SIG-M5 treated with dmso at 0.1 percent for 504 hours (cell line): ENCODE results near the gene TAS2R30.
"Not testable (repeated sequence)": the region's sequence is repeated elsewhere in the genome, so short reads cannot be mapped to it uniquely, and the experiment has no call there.

ENCODE experiments used
- DNase-seq: peaks from one replicate; lab custom pipeline; 2025; ENCODE audit not compliant: unreplicated experiment; lab: John Stamatoyannopoulos, UW

Gene TAS2R30

DNA sequence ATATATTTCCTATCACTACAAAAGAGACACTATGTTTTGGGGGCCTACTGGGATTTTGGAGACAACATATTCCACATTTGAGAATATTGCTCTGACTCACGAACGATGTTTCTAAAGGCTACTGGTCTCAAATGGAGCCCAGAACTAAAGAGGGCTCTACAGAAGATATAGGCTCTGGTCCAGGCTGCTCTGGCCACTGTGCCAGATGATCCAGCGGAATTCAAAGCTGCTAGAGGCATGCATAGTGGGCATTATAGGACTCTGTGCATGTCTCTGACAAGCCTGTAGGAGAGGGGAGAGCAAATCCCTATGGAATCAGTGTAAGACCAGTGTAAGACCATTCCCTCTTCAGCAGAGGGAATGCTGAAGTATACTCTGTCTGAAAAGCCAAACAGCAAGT is 4.1 kb downstream of the TAS2R30 start:
- no peak for DNase-seq

DNA sequence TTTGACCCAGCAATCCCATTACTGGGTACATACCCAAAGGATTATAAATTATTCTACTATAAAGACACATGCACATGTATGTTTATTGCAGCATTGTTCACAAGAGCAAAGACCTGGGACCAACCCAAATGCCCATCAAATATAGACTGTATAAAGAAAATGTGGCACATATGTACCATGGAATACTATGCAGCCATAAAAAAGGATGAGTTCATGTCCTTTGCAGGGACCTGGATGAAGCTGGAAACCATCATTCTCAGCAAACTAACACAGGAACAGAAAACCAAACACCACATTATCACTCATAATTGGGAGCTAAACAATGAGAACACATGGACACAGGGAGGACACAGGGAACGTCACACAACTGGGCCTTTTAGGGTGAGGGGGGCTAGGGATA is 20.3 kb downstream of the TAS2R30 start:
- DNase-seq = not testable (repeated sequence)

DNA sequence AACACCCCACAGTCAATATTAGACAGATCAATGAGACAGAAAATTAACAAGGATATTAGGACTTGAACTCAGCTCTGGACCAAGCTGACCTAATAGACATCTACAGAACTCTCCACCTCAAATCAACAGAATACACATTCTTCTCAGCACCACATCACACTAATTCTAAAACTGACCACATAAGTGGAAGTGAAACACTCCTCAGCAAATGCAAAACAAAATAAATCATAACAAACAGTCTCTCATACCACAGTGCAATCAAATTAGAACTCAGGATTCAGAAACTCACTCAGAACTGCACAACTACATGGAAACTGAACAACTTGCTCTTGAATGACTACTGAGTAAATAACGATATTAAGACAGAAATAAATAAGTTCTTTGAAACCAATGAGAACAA is 23.2 kb downstream of the TAS2R30 start:
- DNase-seq = not testable (repeated sequence)

DNA sequence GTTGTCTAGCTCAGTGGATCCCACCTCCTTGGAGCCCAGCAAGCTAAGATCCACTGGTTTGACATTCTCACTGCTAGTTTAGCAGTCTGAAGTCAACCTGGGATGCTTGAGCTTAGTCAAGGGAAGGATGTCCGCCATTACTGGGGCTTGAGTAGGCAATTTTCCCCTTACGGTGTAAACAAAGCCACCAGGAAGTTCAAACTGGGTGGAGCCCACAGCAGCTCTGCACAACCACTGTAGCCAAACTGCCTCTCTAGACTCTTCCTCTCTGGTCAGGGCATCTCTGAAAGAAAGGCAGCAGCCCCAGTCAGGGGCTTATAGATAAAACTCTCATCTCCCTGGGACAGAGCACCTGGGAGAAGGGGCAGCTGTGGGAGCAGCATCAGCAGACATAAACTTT is 25.6 kb downstream of the TAS2R30 start:
- DNase-seq = no peak

DNA sequence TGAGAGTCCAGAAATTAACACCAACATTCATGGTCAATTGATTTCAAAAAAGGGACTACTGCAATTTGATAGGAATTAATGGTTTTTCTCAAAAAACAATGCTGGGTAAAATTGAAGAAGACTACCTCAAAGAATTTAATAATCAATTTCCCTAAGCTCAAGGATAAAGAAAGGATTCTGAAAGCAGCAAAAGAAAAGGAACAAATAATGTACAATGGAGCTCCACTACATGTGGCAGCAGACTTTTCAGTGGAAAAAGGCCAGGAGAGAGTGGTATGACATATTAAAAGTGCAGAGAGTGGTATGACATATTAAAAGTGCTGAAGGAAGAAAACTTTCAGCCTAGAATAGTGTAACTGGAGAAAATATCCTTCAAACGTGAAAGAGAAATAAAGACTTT is 26.7 kb downstream of the TAS2R30 start:
- no peak for DNase-seq

DNA sequence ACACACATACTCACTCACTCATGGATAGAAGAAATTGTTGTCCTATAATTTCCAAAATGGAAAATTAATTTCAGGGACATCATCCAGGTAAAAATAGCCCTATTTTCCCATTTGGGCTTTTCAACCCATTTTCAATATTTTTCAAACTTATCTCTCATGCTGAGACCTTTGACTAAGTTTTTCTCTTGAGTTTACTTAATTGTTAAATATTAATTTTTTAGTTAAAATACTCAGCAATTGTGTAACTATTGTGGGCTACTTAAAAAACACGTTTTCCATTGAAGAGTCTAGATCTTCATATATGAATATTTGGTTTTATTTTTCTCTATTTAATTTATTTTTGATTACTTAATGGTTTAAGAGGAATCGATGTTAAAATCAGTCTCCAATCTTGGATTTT is 28.2 kb downstream of the TAS2R30 start:
- no peak for DNase-seq

DNA sequence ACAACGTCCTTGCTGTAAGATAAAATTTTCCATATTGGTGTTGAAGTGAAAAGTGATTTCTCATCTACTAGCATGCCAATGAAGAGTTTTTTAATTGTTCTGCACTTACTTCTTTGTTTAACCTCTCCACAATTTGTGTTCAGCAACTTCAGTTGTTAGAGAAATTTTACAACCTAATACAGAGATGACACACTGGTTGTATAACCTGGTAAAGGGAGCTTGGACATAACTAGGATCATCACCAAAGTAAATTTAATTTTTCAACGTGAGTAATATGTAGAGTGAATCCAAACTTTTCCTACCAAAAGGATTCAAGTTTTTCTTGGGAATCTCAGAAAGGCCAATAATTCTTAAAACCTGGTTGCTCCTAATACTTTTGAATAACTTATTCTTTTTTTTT is 28.9 kb downstream of the TAS2R30 start:
- no peak for DNase-seq

DNA sequence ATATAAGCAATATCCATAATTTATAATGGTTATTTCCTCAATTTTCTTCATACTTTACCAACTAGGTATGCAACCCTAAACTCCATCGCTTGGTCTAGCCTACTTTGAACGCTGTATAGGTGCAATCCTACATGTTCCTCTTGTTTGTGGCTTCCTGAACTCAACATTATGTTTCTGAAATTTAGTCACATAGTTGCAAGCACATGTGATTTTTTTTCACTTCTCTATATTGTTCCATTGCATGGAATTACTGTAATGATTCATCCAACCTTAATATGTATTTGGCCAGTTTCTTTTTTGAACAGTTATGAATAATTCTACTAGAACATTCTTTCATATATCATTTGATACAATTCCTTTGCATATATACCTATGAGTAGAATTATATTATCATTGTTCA is 39.5 kb downstream of the TAS2R30 start:
- not testable (repeated sequence) for DNase-seq

DNA sequence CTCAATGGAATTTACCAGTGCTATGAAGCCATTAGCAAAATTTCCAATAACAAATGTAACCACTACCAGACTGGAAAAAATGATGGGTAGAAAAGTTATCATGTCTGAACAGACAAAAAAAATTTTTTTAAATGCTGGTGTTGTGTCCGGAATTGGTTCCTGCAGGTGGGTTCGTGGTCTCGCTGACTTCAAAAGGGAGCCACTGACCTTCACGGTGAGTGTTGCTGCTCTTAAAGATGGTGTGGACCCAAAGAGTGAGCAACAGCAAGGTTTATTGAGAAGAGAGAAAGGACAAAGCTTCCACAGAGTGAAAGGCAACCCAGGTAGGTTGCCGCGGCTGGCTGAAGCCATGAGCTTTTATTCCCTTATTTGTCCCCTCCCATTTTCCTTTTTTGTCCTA is 42.3 kb downstream of the TAS2R30 start, which contains the start of gene TAS2R43:
TSS of gene TAS2R43 (minus strand) at position 186 of the 400 bp plus-strand sequence. CDS start at position 102, 84 bp downstream.
- DNase-seq = no peak

DNA sequence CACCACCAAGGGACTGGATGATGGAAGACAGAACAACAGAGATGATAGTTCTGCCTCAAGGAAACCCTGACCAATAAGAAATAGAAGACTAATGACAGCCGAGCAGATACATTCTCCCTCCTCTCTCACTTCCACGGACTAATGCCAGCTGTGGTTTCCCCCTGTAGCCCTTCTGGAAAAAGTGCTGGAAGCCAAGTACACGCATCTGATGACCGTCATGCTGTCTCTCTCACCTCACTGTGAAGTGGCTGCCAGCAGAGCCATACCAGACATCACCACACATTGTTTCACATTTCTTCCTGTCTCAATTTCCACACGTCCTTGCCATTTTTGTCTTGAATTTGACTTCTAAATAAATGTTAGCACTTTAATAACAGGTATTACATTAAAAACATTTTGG is 45.2 kb downstream of the TAS2R30 start:
- no peak for DNase-seq

DNA sequence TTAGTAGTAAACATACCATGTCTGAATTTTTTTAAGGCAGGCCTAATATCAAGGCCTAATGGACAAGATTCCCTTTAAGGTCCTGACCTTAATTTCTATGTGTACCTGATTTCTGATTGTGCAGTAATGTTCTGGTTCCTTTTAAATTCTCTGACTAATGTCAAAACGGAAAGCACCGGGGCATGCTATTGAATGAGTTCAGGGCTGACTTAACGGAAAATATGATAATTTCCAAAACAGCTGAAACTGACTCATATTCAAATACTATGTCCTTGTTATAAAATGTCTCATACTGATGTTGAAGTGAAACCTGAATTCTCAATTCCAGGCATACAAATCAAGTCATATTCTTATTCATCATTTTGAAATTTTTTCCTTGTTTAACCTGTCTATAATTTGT is 49.0 kb downstream of the TAS2R30 start:
- DNase-seq = no peak
